ENCODE results near the gene BRIP1. TPM values are rescaled to one million over a fixed set of nuclear protein-coding genes. Genes with fewer than 3 reads are reported as not detected.
"Not testable (repeated sequence)": the region's sequence is repeated elsewhere in the genome, so short reads cannot be mapped to it uniquely, and the experiment has no call there.

Gene BRIP1
- polyA plus RNA-seq, 1 donor from 2014 or later, result 2.7 TPM

DNA sequence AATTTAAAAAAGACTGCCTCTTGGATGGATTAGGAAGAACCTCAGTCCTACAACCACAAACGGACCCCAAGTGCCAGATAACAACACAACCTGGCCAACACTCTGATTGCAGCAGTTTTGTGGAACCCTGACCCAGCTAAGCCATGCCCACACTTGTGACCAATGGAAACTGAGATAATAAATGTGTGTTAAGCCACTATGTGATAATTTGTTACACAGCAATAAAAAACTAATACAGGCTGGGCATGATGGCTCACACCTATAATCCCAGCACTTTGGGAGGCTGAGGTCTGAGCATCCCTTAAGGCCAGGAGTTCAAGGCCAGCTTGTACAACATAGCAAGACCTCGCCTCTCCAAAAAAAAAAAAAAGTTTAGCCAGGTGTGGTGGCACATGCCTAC, 127.5 kb downstream of the BRIP1 start:
- Mint-ChIP-seq H3K27ac (peak overlapping the region in 1 of 3 donors; percentile 47), H3K4me1 (no peaks in the 10 kb centered on the region), H3K4me3 (no peak overlapping the region), H3K27me3 (no peaks in the 10 kb centered on the region), H3K9me3 (peaks cover 2 to 12% (median 4%) of the 10 kb centered on the region in 3 donors), H3K36me3 (peaks cover 17% of the 10 kb centered on the region)

DNA sequence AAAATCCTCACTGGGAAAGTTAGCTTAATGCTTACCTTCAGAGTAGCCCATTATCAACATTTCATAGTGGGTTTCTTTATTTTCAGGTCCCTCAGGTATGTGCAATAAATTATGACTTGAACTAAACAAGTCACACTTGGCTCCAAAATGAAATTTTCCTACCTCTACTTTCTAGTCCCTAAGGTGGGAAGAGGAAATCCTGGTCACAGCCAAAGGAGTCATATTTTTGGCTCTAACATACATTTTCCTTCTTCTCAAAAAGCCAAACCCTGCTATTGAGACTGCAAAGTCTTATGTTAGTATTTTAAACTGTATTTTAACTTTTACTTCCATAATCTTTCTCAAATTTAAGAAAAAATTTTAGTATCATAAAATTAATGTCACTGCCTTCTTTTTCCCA, 128.9 kb downstream of the BRIP1 start:
- Mint-ChIP-seq H3K9me3 (peaks cover 2 to 11% (median 4%) of the 10 kb centered on the region in 3 donors), H3K27me3 (no peaks in the 10 kb centered on the region), H3K36me3 (peaks cover 15% of the 10 kb centered on the region), H3K4me3 (no peak overlapping the region), H3K4me1 (no peaks in the 10 kb centered on the region), H3K27ac (no peak overlapping the region)

- Mint-ChIP-seq H3K36me3 (peaks cover 15% of the 10 kb centered on the region), H3K27ac (no peak overlapping the region), H3K27me3 (no peaks in the 10 kb centered on the region), H3K9me3 (peaks cover 2 to 11% (median 4%) of the 10 kb centered on the region in 3 donors), H3K4me3 (no peak overlapping the region), H3K4me1 (no peaks in the 10 kb centered on the region)
Measured at GRCh38 chr17:61734012-61734411, 129.3 kb downstream of the BRIP1 start.

DNA sequence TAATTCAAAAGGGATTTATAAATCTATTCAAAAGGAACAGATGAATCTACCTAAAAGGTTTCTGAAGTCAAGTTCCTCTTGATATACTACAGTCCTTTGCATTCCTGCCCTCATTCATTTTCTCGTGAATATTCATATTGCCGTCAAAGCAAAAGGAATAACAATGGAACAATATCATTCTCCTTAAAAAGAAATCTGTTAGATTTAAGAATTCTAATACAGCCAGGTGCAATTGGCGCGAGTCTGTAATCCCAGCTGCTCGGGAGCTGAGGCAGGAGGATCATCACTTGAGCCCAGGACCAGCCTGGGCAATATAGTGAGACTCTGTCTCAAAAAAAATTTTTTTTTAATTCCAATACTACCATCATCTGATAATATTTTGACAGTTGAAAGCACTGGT, 130.3 kb downstream of the BRIP1 start:
- no peak overlapping the region for H3K27ac Mint-ChIP-seq
- H3K4me1 Mint-ChIP-seq, result peaks cover 0 to 6% (median 0%) of the 10 kb centered on the region in 3 donors
- no peaks in the 10 kb centered on the region for H3K27me3 Mint-ChIP-seq
- H3K36me3 Mint-ChIP-seq, result peaks cover 14% of the 10 kb centered on the region
- peaks cover 2 to 8% (median 3%) of the 10 kb centered on the region in 3 donors for H3K9me3 Mint-ChIP-seq
- no peak overlapping the region for H3K4me3 Mint-ChIP-seq

DNA sequence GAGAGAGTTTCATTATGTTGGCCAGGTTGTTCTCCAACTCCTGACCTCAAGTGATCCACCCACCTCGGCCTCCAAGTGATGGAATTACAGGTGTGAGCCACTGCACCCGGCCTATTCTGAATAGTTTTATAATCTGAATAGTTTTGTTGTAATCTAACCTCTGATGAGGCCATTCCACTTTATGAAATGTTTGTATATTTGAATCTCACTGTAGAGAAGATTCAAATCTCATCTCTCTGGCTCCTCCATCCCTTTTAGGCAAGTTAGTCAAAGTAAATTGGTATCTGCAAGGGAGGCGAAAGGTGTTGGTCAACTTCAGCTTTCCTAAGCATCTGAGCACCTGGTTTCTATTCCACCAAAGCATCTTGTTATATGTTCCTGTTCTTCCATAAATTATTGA, 131.2 kb downstream of the BRIP1 start:
- H3K9me3 Mint-ChIP-seq, result peaks cover 0 to under 1% (median under 1%) of the 10 kb centered on the region in 3 donors
- H3K27ac Mint-ChIP-seq, result no peak overlapping the region
- H3K4me3 Mint-ChIP-seq, result no peak overlapping the region
- H3K4me1 Mint-ChIP-seq, result peaks cover 0 to 6% (median 0%) of the 10 kb centered on the region in 3 donors
- peaks cover 5% of the 10 kb centered on the region for H3K36me3 Mint-ChIP-seq
- no peaks in the 10 kb centered on the region for H3K27me3 Mint-ChIP-seq

DNA sequence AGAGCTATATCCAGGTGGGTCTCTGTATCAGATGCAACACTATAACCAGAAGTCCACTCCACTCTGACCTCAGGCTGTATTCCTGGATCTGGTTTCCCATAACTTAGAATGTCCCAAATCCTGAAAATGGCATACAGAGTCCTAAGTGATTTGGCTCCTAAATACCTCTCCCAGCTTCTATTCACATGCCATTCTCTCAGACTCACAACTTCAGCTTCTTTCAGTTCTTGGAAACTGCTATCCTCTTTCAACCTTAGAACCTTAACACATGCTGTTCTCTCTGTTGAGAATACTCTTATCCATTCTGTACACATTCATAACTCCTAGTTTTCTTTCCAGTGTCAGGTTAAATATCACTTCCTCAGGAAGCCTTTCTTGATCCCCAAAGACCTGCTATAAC, 132.0 kb downstream of the BRIP1 start:
- Mint-ChIP-seq H3K36me3 (peaks cover 2% of the 10 kb centered on the region), H3K27ac (no peak overlapping the region), H3K27me3 (no peaks in the 10 kb centered on the region), H3K4me1 (peaks cover 0 to 6% (median 0%) of the 10 kb centered on the region in 3 donors), H3K9me3 (no peaks in the 10 kb centered on the region), H3K4me3 (no peak overlapping the region)

DNA sequence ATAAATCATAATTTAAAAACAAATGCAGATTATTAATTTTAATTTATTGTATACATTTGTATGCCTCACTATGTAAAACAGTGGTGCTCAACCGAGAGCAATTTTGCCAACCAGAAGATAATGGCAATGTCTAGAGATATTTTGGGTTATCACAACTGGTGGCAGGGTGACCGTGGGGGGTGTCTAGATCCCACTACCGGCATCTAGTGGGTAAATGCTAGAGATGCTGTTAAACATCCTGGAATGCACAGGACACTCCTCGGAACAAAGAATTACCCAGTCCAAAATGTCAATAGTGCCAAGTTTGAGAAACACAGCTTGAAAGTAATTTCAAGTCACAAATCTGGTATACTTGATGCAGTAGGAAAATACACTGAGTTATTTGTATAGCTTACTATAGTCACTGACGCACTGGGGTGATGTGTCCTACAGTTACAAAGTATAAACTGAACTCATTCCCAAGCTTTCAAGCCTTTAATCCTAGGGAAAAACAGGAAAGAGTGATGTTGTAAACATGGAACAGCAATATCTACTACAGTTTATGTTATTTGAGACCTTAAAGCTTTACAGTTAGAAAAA, 133.5 kb downstream of the BRIP1 start:
- no peak overlapping the region for H3K27ac Mint-ChIP-seq
- H3K36me3 Mint-ChIP-seq, result peaks cover 2% of the 10 kb centered on the region
- H3K27me3 Mint-ChIP-seq, result no peaks in the 10 kb centered on the region
- H3K4me3 Mint-ChIP-seq, result no peak overlapping the region
- H3K9me3 Mint-ChIP-seq, result no peaks in the 10 kb centered on the region
- peaks cover 0 to 6% (median 0%) of the 10 kb centered on the region in 3 donors for H3K4me1 Mint-ChIP-seq

GRCh38 chr17:61728297-61728836, 135.0 kb downstream of the BRIP1 start:
- Mint-ChIP-seq H3K27me3 (no peaks in the 10 kb centered on the region), H3K27ac (peak overlapping the region in 1 of 3 donors; percentile 20), H3K4me1 (peaks cover 0 to 6% (median 0%) of the 10 kb centered on the region in 3 donors)

GRCh38 chr17:61727798-61728197, 135.5 kb downstream of the BRIP1 start:
- H3K27ac Mint-ChIP-seq, H3K4me1 Mint-ChIP-seq, H3K27me3 Mint-ChIP-seq, H3K36me3 Mint-ChIP-seq, H3K9me3 Mint-ChIP-seq, H3K4me3 Mint-ChIP-seq: not testable (repeated sequence)

More at GRCh38 chr17:61728297-61728836, 135.0 kb downstream of the BRIP1 start:
- no peak overlapping the region for H3K4me3 Mint-ChIP-seq
- H3K9me3 Mint-ChIP-seq, result no peaks in the 10 kb centered on the region
- H3K36me3 Mint-ChIP-seq, result peaks cover 3% of the 10 kb centered on the region

- H3K27me3 Mint-ChIP-seq, result no peaks in the 10 kb centered on the region
Measured at GRCh38 chr17:61726977-61727376, 136.4 kb downstream of the BRIP1 start.

GRCh38 chr17:61724777-61725176, 138.6 kb downstream of the BRIP1 start:
- Mint-ChIP-seq H3K27ac (no peak overlapping the region), H3K36me3 (peaks cover 4% of the 10 kb centered on the region), H3K9me3 (no peaks in the 10 kb centered on the region), H3K4me3 (no peak overlapping the region), H3K4me1 (peaks cover 0 to 6% (median 0%) of the 10 kb centered on the region in 3 donors), H3K27me3 (no peaks in the 10 kb centered on the region)

More at GRCh38 chr17:61726977-61727376, 136.4 kb downstream of the BRIP1 start:
- H3K27ac Mint-ChIP-seq, result no peak overlapping the region
- peaks cover 4% of the 10 kb centered on the region for H3K36me3 Mint-ChIP-seq
- no peak overlapping the region for H3K4me3 Mint-ChIP-seq
- H3K4me1 Mint-ChIP-seq, result peaks cover 0 to 6% (median 0%) of the 10 kb centered on the region in 3 donors
- no peaks in the 10 kb centered on the region for H3K9me3 Mint-ChIP-seq

DNA sequence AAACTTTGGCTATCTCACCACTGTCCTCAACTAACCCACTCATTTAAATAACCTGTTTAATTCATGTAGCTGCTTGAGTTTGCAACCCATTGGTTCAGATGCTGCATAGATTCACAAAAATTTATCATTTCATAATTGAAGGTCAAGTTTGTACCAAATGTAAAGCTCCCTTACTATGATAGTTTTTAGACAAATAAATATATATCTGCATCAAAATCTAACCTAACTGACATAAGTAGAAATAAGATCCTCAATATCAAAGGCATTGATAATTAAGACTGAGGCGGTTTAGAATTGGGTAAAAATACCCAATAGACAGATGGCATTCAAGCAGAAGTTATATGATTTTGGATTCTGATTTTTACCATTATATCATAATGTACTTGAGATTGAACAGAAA, 139.4 kb downstream of the BRIP1 start:
- Mint-ChIP-seq H3K36me3 (peaks cover 2% of the 10 kb centered on the region), H3K27me3 (no peaks in the 10 kb centered on the region), H3K27ac (no peak overlapping the region), H3K4me1 (peaks cover 0 to 6% (median 0%) of the 10 kb centered on the region in 3 donors), H3K4me3 (no peak overlapping the region), H3K9me3 (peaks cover 0 to 2% (median under 1%) of the 10 kb centered on the region in 3 donors)

DNA sequence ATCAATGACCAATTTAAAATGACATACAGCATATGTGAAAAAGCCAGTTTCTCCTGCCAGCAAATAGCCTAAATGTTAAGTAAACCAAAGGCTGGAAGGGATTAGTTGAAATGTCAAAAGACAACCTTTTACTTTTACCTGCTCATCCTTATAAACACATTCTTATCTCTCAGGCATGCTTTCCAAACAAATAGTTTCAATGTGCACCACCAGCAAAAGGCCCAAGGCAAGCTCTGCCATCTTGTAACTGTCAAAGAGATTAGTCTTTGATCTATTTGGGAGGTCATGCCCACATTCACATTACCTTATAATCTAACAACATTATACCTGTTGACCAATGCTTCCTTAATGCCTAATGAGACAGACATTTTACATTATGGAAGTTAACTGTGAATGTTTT, 140.1 kb downstream of the BRIP1 start:
- Mint-ChIP-seq H3K27ac (no peak overlapping the region), H3K9me3 (peaks cover 0 to 8% (median 8%) of the 10 kb centered on the region in 3 donors), H3K4me1 (peaks cover 0 to under 1% (median 0%) of the 10 kb centered on the region in 3 donors), H3K27me3 (no peaks in the 10 kb centered on the region), H3K4me3 (no peak overlapping the region), H3K36me3 (peaks cover 2% of the 10 kb centered on the region)

DNA sequence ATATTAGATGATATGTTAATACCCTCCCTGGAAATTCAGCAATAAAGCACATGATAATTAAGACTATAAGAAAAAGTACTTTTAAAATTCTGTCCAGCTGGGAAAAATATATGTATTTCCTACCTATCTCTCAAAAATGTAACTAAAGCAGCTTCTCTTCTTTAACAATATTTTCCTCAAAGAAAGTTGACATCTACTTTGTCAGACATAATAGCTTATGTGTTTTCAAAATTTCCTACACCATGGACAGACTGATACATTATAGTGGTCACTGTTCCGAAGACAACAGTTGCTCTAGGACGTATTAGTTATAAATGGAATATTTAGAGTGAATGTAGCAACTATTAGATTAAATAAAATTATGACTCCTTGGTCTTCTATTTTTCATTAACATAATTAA, 140.9 kb downstream of the BRIP1 start:
- Mint-ChIP-seq H3K27me3 (no peaks in the 10 kb centered on the region), H3K4me1 (no peaks in the 10 kb centered on the region), H3K36me3 (peaks cover 3% of the 10 kb centered on the region), H3K4me3 (peak overlapping the region in 1 of 4 donors; percentile 5), H3K27ac (no peak overlapping the region), H3K9me3 (peaks cover 3 to 15% (median 8%) of the 10 kb centered on the region in 3 donors)

DNA sequence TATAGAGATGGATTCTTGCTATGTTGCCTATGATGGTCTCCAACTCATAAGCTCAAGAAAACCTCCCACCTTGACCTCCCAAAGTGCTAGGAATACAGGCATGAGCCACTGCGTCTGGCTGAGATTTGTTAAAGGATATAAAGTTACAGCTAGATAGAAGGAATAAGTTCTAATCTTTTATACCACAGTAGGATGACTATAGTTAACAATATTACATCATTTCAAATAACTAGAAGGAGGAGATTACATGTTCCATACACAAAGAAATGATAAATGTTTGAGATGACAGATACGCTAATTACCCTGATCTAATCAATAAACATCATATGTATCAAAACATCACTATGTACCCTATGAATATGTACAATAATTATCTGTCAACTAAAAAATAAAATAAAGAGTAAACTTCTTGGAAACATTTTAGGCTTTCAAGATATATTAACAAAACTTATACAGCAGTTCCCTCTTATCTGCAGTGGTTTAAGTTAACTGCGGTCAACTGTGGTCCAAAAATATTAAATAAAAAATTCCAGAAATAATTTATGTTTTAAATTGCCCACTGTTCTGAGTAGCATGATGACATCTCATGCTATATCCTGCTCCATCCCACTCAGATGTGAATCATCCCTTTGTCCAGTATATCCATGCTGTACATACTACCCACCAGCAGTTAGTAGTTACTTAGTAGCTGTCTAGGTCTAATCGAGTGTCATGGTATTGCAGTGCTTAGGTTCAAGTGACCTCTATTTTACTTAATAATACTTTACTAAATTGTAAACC, 143.1 kb downstream of the BRIP1 start:
- Mint-ChIP-seq H3K4me3 (no peak overlapping the region), H3K27ac (no peak overlapping the region), H3K36me3 (peaks cover 3% of the 10 kb centered on the region), H3K27me3 (no peaks in the 10 kb centered on the region), H3K9me3 (peaks cover 7 to 22% (median 11%) of the 10 kb centered on the region in 3 donors), H3K4me1 (no peaks in the 10 kb centered on the region)
